Adipocyte (in vitro differentiated cells): ENCODE results near the gene APBB3.

Source experiments
- DNase-seq: peaks from one replicate; pipeline ENCODE4 v3.0.0-alpha.2; 2015; ENCODE audit warnings: low read depth
- H3K27me3 ChIP-seq: replicated peaks from 2 replicates; pipeline ENCODE4 v1.7.0; 2013; ENCODE audit warnings: mild to moderate bottlenecking, low read length, moderate library complexity; ENCODE audit not compliant: control insufficient read depth, insufficient read depth
- H3K36me3 ChIP-seq: 2 replicates; pipeline ENCODE4 v1.7.0; 2013; ENCODE audit warnings: low read length, mild to moderate bottlenecking, moderate library complexity; ENCODE audit not compliant: control insufficient read depth, insufficient read depth, severe bottlenecking
- H3K4me1 ChIP-seq: 2 replicates; pipeline ENCODE4 v1.7.0; 2013; ENCODE audit warnings: mild to moderate bottlenecking, low read length, moderate library complexity; ENCODE audit not compliant: control insufficient read depth, insufficient read depth
- H3K4me3 ChIP-seq: 2 replicates; pipeline ENCODE4 v1.7.0; 2013; ENCODE audit warnings: mild to moderate bottlenecking, low read length, moderate library complexity
- H3K9ac ChIP-seq: 2 replicates; pipeline ENCODE4 v1.7.0; 2013; ENCODE audit warnings: mild to moderate bottlenecking, low read length, moderate library complexity
- H3K9me3 ChIP-seq: 2 replicates; pipeline ENCODE4 v1.7.0; 2013; ENCODE audit warnings: mild to moderate bottlenecking, low read length, moderate library complexity; ENCODE audit not compliant: control insufficient read depth

The APBB3 gene

GRCh38 chr5:140540227-140540626 lies 24.2 kb downstream of the APBB3 start:
- H3K9me3 ChIP-seq: no peaks in the 10 kb centered on the region
- H3K27me3 ChIP-seq: no peaks in the 10 kb centered on the region
- no peak overlapping the region for H3K4me3 ChIP-seq
- peaks cover 85% of the 10 kb centered on the region for H3K36me3 ChIP-seq
- no peak for DNase-seq
- H3K4me1 ChIP-seq: no peaks in the 10 kb centered on the region
- H3K9ac ChIP-seq: no peak overlapping the region

- no peak overlapping the region for H3K9ac ChIP-seq
- H3K36me3 ChIP-seq: peaks cover 59% of the 10 kb centered on the region
- H3K4me1 ChIP-seq: no peaks in the 10 kb centered on the region
- H3K9me3 ChIP-seq: no peaks in the 10 kb centered on the region
- H3K27me3 ChIP-seq: no peaks in the 10 kb centered on the region
- no peak for DNase-seq
- no peak overlapping the region for H3K4me3 ChIP-seq
Observed at GRCh38 chr5:140524003-140524402, 40.4 kb downstream of the APBB3 start.

GRCh38 chr5:140513124-140513523 lies 51.3 kb downstream of the APBB3 start:
- H3K27me3 ChIP-seq: no peaks in the 10 kb centered on the region
- H3K9me3 ChIP-seq: no peaks in the 10 kb centered on the region
- H3K4me1 ChIP-seq: no peaks in the 10 kb centered on the region
- peaks cover 69% of the 10 kb centered on the region for H3K36me3 ChIP-seq
- H3K4me3 ChIP-seq: no peak overlapping the region
- no peak overlapping the region for H3K9ac ChIP-seq
- no peak for DNase-seq

- no peaks in the 10 kb centered on the region for H3K4me1 ChIP-seq
- H3K27me3 ChIP-seq: no peaks in the 10 kb centered on the region
- no peaks in the 10 kb centered on the region for H3K9me3 ChIP-seq
- no peak overlapping the region for H3K9ac ChIP-seq
- no peak for DNase-seq
- H3K4me3 ChIP-seq: no peak overlapping the region
- peaks cover 96% of the 10 kb centered on the region for H3K36me3 ChIP-seq
Observed at GRCh38 chr5:140509898-140510297, 54.5 kb downstream of the APBB3 start.
